Measurements from ENCODE around the gene ADAMTS19.

ADAMTS19 gene

GRCh38 chr5:129717751-129718310 is 257.7 kb downstream of the ADAMTS19 start:
- no peaks in the 10 kb centered on the region for H3K9me3 ChIP-seq (ENCODE audit: low read length)
- no peak for TF ChIP-seq EZH2 (IDR thresholded peaks at IDR 0.05; ENCODE audit: borderline replicate concordance, low read length)
- TF ChIP-seq CTCF (IDR thresholded peaks at IDR 0.05; ENCODE audit: low read length) = no peak
- no peak overlapping the region for H3K4me3 ChIP-seq (ENCODE audit: low read depth, low read length, poor library complexity, severe bottlenecking)
- no peaks in the 10 kb centered on the region for H3K36me3 ChIP-seq (ENCODE audit: insufficient read depth, low read length)
- no peaks in the 10 kb centered on the region for H4K20me1 ChIP-seq (ENCODE audit: insufficient read depth, low read length)
- no peak overlapping the region for H3K4me2 ChIP-seq (ENCODE audit: low read length)
- H3K4me1 ChIP-seq (ENCODE audit: insufficient read depth, low read length, severe bottlenecking) = no peaks in the 10 kb centered on the region
- H3K27ac ChIP-seq (ENCODE audit: low read depth, low read length, poor library complexity, severe bottlenecking) = no peak overlapping the region
- H3K27me3 ChIP-seq (ENCODE audit: insufficient read depth, low read length) = no peaks in the 10 kb centered on the region
- H3K9me2 ChIP-seq (ENCODE audit: low read depth, low read length) = no peaks in the 10 kb centered on the region
- no peaks in the 10 kb centered on the region for H3F3A ChIP-seq (ENCODE audit: insufficient read depth, low read length)
- no peaks in the 10 kb centered on the region for H3K79me2 ChIP-seq (ENCODE audit: insufficient read depth, low read length)
- no peak overlapping the region for H3K9ac ChIP-seq (ENCODE audit: low read length)
- no peak overlapping the region for H2AFZ ChIP-seq (ENCODE audit: low read length)

GRCh38 chr5:129718471-129719090 is 258.5 kb downstream of the ADAMTS19 start:
- H3K4me2 ChIP-seq (ENCODE audit: low read length) = no peak overlapping the region
- H3K79me2 ChIP-seq (ENCODE audit: insufficient read depth, low read length) = no peaks in the 10 kb centered on the region
- no peaks in the 10 kb centered on the region for H3K9me2 ChIP-seq (ENCODE audit: low read depth, low read length)
- H3K4me3 ChIP-seq (ENCODE audit: low read depth, low read length, poor library complexity, severe bottlenecking) = no peak overlapping the region
- no peak overlapping the region for H2AFZ ChIP-seq (ENCODE audit: low read length)
- no peaks in the 10 kb centered on the region for H3K4me1 ChIP-seq (ENCODE audit: insufficient read depth, low read length, severe bottlenecking)
- H4K20me1 ChIP-seq (ENCODE audit: insufficient read depth, low read length) = no peaks in the 10 kb centered on the region
- H3F3A ChIP-seq (ENCODE audit: insufficient read depth, low read length) = no peaks in the 10 kb centered on the region
- H3K9me3 ChIP-seq (ENCODE audit: low read length) = no peaks in the 10 kb centered on the region
- no peaks in the 10 kb centered on the region for H3K27me3 ChIP-seq (ENCODE audit: insufficient read depth, low read length)
- TF ChIP-seq CTCF (IDR thresholded peaks at IDR 0.05; ENCODE audit: low read length) = no peak
- no peak for TF ChIP-seq EZH2 (IDR thresholded peaks at IDR 0.05; ENCODE audit: borderline replicate concordance, low read length)
- no peak overlapping the region for H3K27ac ChIP-seq (ENCODE audit: low read depth, low read length, poor library complexity, severe bottlenecking)
- H3K36me3 ChIP-seq (ENCODE audit: insufficient read depth, low read length) = no peaks in the 10 kb centered on the region
- H3K9ac ChIP-seq (ENCODE audit: low read length) = no peak overlapping the region

- Histone ChIP-seq H3K27ac (ENCODE audit: low read depth, low read length, poor library complexity, severe bottlenecking) (no peak overlapping the region), H3F3A (ENCODE audit: insufficient read depth, low read length) (no peaks in the 10 kb centered on the region)
These were observed 264.1 kb downstream of the ADAMTS19 start for GRCh38 chr5:129724222-129724621.

More at GRCh38 chr5:129724222-129724621, 264.1 kb downstream of the ADAMTS19 start:
- no peaks in the 10 kb centered on the region for H4K20me1 ChIP-seq (ENCODE audit: insufficient read depth, low read length)
- TF ChIP-seq CTCF (IDR thresholded peaks at IDR 0.05; ENCODE audit: low read length) (no peak), EZH2 (IDR thresholded peaks at IDR 0.05; ENCODE audit: borderline replicate concordance, low read length) (no peak)
- H2AFZ ChIP-seq (ENCODE audit: low read length) = no peak overlapping the region
- no peaks in the 10 kb centered on the region for H3K36me3 ChIP-seq (ENCODE audit: insufficient read depth, low read length)
- H3K4me3 ChIP-seq (ENCODE audit: low read depth, low read length, poor library complexity, severe bottlenecking) = no peak overlapping the region
- H3K9me2 ChIP-seq (ENCODE audit: low read depth, low read length) = no peaks in the 10 kb centered on the region
- H3K9ac ChIP-seq (ENCODE audit: low read length) = no peak overlapping the region
- no peaks in the 10 kb centered on the region for H3K27me3 ChIP-seq (ENCODE audit: insufficient read depth, low read length)
- no peak overlapping the region for H3K4me2 ChIP-seq (ENCODE audit: low read length)
- H3K4me1 ChIP-seq (ENCODE audit: insufficient read depth, low read length, severe bottlenecking) = no peaks in the 10 kb centered on the region
- no peaks in the 10 kb centered on the region for H3K79me2 ChIP-seq (ENCODE audit: insufficient read depth, low read length)
- no peaks in the 10 kb centered on the region for H3K9me3 ChIP-seq (ENCODE audit: low read length)

Measured in OCI-LY1 (cell line).